Measurements from ENCODE around the gene LIMK1.
"Not testable (repeated sequence)": the region's sequence is repeated elsewhere in the genome, so short reads cannot be mapped to it uniquely, and the experiment has no call there.

Gene LIMK1

GRCh38 chr7:74044366-74045350, 38.9 kb upstream of the LIMK1 start:
- Histone ChIP-seq H3K27ac (no peak overlapping the region), H3K36me3 (ENCODE audit: control insufficient read depth, insufficient read depth, low read length) (no peaks in the 10 kb centered on the region), H3K27me3 (ENCODE audit: control insufficient read depth, insufficient read depth, low read length) (no peaks in the 10 kb centered on the region), H3K4me3 (ENCODE audit: low read depth, low read length) (no peak overlapping the region), H3K4me2 (ENCODE audit: low read length) (no peak overlapping the region), H3K9me3 (ENCODE audit: control insufficient read depth, low read length) (no peaks in the 10 kb centered on the region), H3K4me1 (no peaks in the 10 kb centered on the region), H2AFZ (no peak overlapping the region), H3K79me2 (no peaks in the 10 kb centered on the region), H3K9ac (no peak overlapping the region)
- TF ChIP-seq CTCF (IDR thresholded peaks at IDR 0.05), result no peak

GRCh38 chr7:74046581-74046980, 37.0 kb upstream of the LIMK1 start:
- not testable (repeated sequence) for H2AFZ ChIP-seq; H3K4me2 ChIP-seq (ENCODE audit: low read length); H3K9me3 ChIP-seq (ENCODE audit: control insufficient read depth, low read length); H3K27ac ChIP-seq; H3K4me3 ChIP-seq (ENCODE audit: low read depth, low read length); H3K79me2 ChIP-seq; H3K36me3 ChIP-seq (ENCODE audit: control insufficient read depth, insufficient read depth, low read length); H3K27me3 ChIP-seq (ENCODE audit: control insufficient read depth, insufficient read depth, low read length); H3K9ac ChIP-seq; H3K4me1 ChIP-seq

GRCh38 chr7:74047804-74048380, 35.7 kb upstream of the LIMK1 start:
- TF ChIP-seq CTCF (IDR thresholded peaks at IDR 0.05), result no peak
- Histone ChIP-seq H3K27me3 (ENCODE audit: control insufficient read depth, insufficient read depth, low read length) (no peaks in the 10 kb centered on the region), H3K9me3 (ENCODE audit: control insufficient read depth, low read length) (no peaks in the 10 kb centered on the region), H3K36me3 (ENCODE audit: control insufficient read depth, insufficient read depth, low read length) (no peaks in the 10 kb centered on the region), H3K79me2 (no peaks in the 10 kb centered on the region), H3K9ac (no peak overlapping the region), H3K4me2 (ENCODE audit: low read length) (no peak overlapping the region), H2AFZ (no peak overlapping the region), H3K4me3 (ENCODE audit: low read depth, low read length) (no peak overlapping the region), H3K4me1 (no peaks in the 10 kb centered on the region), H3K27ac (no peak overlapping the region)

GRCh38 chr7:74048999-74049599, 34.5 kb upstream of the LIMK1 start:
- no peaks in the 10 kb centered on the region for H3K27me3 ChIP-seq (ENCODE audit: control insufficient read depth, insufficient read depth, low read length)
- H3K4me3 ChIP-seq (ENCODE audit: low read depth, low read length), result no peak overlapping the region
- H3K9ac ChIP-seq, result no peak overlapping the region
- H3K4me2 ChIP-seq (ENCODE audit: low read length), result no peak overlapping the region
- no peaks in the 10 kb centered on the region for H3K79me2 ChIP-seq
- H3K9me3 ChIP-seq (ENCODE audit: control insufficient read depth, low read length), result no peaks in the 10 kb centered on the region
- no peaks in the 10 kb centered on the region for H3K36me3 ChIP-seq (ENCODE audit: control insufficient read depth, insufficient read depth, low read length)
- no peak overlapping the region for H3K27ac ChIP-seq
- no peaks in the 10 kb centered on the region for H3K4me1 ChIP-seq
- H2AFZ ChIP-seq, result no peak overlapping the region
- TF ChIP-seq CTCF (IDR thresholded peaks at IDR 0.05), result no peak
